ENCODE results near the gene TREML2. TPM values are rescaled to one million over a fixed set of nuclear protein-coding genes. Genes with fewer than 3 reads are reported as not detected.

The TREML2 gene
- total RNA-seq, 2 donors from 2014 or later = not detected

GRCh38 chr6:41229721-41230120 lies 28.8 kb upstream of the TREML2 start:
- Histone ChIP-seq H3K27me3 (no peaks in the 10 kb centered on the region), H3K4me3 (no peak overlapping the region), H3K9me3 (no peaks in the 10 kb centered on the region), H3K27ac (no peak overlapping the region), H3K4me1 (no peaks in the 10 kb centered on the region), H3K36me3 (replicated peaks in 1 of 2; ENCODE audit: insufficient read depth in 1 of 2, low read depth in 2 of 2) (no peaks in the 10 kb centered on the region)
- TF ChIP-seq POLR2A (IDR thresholded peaks at IDR 0.05) (no peak), CTCF (IDR thresholded peaks at IDR 0.05) (no peak)
- intact Hi-C loops (cut with DNase I) = no loop called here
- 76 to 100% methylated on average over 2 to 4 of the region's 4 CpGs for WGBS, 2 donors
- no peak for DNase-seq
- no peak for ATAC-seq

GRCh38 chr6:41228616-41229015 lies 27.7 kb upstream of the TREML2 start:
- Histone ChIP-seq H3K27me3 (no peaks in the 10 kb centered on the region), H3K9me3 (no peaks in the 10 kb centered on the region), H3K4me3 (no peak overlapping the region), H3K27ac (no peak overlapping the region), H3K36me3 (replicated peaks in 1 of 2; ENCODE audit: insufficient read depth in 1 of 2, low read depth in 2 of 2) (no peaks in the 10 kb centered on the region), H3K4me1 (no peaks in the 10 kb centered on the region)
- intact Hi-C loops (cut with DNase I) = no loop called here
- ATAC-seq (no peak), DNase-seq (no peak)
- 43 to 47% methylated on average over 3 to 5 of the region's 5 CpGs for WGBS, 2 donors
- no peak for TF ChIP-seq CTCF (IDR thresholded peaks at IDR 0.05)
- TF ChIP-seq POLR2A (IDR thresholded peaks at IDR 0.05) = no peak

GRCh38 chr6:41228096-41228495 lies 27.1 kb upstream of the TREML2 start, which contains the start of gene TREML4:
Gene TREML4 (plus strand): TSS chr6:41228349. CDS start chr6:41228428, 79 bp downstream.
- intact Hi-C loops (cut with DNase I) = no loop called here
- WGBS, 2 donors = 51 to 60% methylated on average over 5 of the region's 5 CpGs
- Histone ChIP-seq H3K4me1 (no peaks in the 10 kb centered on the region), H3K27me3 (no peaks in the 10 kb centered on the region), H3K36me3 (replicated peaks in 1 of 2; ENCODE audit: insufficient read depth in 1 of 2, low read depth in 2 of 2) (no peaks in the 10 kb centered on the region), H3K4me3 (no peak within 1 kb of the TSS), H3K27ac (no peak within 1 kb of the TSS), H3K9me3 (no peaks in the 10 kb centered on the region)
- no peak for TF ChIP-seq CTCF (IDR thresholded peaks at IDR 0.05)
- no peak for TF ChIP-seq POLR2A (IDR thresholded peaks at IDR 0.05)
- no peak for ATAC-seq
- no peak for DNase-seq

- Histone ChIP-seq H3K27me3 (no peaks in the 10 kb centered on the region), H3K27ac (no peak overlapping the region), H3K4me3 (no peak overlapping the region), H3K36me3 (replicated peaks in 1 of 2; ENCODE audit: insufficient read depth in 1 of 2, low read depth in 2 of 2) (no peaks in the 10 kb centered on the region), H3K4me1 (no peaks in the 10 kb centered on the region), H3K9me3 (no peaks in the 10 kb centered on the region)
- TF ChIP-seq CTCF (IDR thresholded peaks at IDR 0.05) (no peak), POLR2A (IDR thresholded peaks at IDR 0.05) (no peak)
- ATAC-seq (no peak), DNase-seq (no peak)
- 43 to 47% methylated on average over 3 of the region's 3 CpGs for WGBS, 2 donors
- intact Hi-C loops (cut with DNase I) = no loop called here
Observed at GRCh38 chr6:41226752-41227151, 25.8 kb upstream of the TREML2 start.

GRCh38 chr6:41224800-41225199 lies 23.9 kb upstream of the TREML2 start:
- no peak for ATAC-seq
- WGBS, 2 donors = 89 to 95% methylated on average over 1 of the region's 1 CpG
- Histone ChIP-seq H3K36me3 (replicated peaks in 1 of 2; ENCODE audit: insufficient read depth in 1 of 2, low read depth in 2 of 2) (no peaks in the 10 kb centered on the region), H3K9me3 (no peaks in the 10 kb centered on the region), H3K27ac (no peak overlapping the region), H3K4me3 (no peak overlapping the region), H3K4me1 (no peaks in the 10 kb centered on the region), H3K27me3 (no peaks in the 10 kb centered on the region)
- DNase-seq = no peak
- intact Hi-C loops (cut with DNase I) = no loop called here
- TF ChIP-seq POLR2A (IDR thresholded peaks at IDR 0.05) (no peak), CTCF (IDR thresholded peaks at IDR 0.05) (no peak)
